NCI-H1694 (cell line): ENCODE data around the gene CP.
"Not testable (repeated sequence)": the region's sequence is repeated elsewhere in the genome, so short reads cannot be mapped to it uniquely, and the experiment has no call there.

ENCODE experiments used
- DNase-seq: peaks from one replicate; lab custom pipeline; 2025; lab: John Stamatoyannopoulos, UW

The CP gene

DNA sequence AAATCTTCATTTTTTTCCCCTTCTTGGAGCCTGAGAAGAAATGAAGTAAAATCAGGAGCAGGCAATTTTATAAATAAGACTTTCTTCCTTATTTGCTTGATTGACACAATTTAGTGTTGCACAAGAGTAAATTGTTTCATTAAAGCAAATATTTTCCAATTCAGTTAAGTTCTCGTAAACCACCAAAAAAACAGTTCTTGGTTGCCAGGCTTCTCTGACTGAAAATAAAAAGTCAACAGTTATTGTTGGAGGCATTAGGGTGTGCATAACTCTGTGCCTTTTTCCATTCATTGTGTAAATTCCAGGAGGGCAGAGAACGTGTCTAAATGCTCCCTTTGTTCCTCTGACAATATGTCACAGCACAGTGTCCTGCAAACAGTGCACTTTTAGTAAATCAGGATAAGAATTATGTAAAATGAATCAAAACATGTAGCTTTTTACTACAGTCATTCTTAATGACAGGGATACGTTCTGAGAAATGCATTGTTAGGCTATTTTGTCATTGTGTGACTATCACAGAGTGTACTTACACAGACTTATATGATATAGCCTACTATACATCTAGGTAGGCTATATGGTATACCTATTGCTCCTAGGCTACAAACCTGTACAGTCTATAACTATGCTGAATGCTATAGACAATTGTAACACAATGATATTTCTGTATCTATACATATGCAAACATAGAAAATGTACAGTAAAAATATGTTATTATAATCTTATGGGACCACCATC is at the start of gene CP:
TSS of gene CP (minus strand) at position 47 of the 735 bp plus-strand sequence. CDS start at position 10, 37 bp downstream.
- no peak for DNase-seq

DNA sequence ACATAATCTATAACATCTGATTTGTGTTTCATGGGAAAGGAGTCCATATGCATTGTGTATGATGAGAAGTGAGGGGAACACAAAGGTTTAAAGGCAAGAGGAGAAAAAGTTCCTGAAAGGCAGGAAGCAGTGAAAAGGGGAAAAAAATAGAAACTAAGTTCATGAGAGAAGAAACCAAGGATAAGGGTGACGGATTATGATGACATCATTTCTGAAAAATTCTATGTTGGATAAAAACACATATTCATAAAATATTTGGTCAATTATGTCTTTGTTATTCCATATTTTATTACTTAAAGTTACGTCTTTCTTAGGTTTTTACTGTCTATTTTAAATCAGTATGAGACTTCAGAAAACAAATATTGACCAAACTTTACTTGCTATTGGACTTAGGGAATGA is 48.6 kb upstream of the CP start:
- no peak for DNase-seq

GRCh38 chr3:149269687-149270086 is 48.1 kb upstream of the CP start:
- DNase-seq, result no peak

- DNase-seq, result no peak
Measured at GRCh38 chr3:149267565-149267964, 45.9 kb upstream of the CP start.

GRCh38 chr3:149266736-149267135 is 45.1 kb upstream of the CP start:
- DNase-seq, result no peak

DNA sequence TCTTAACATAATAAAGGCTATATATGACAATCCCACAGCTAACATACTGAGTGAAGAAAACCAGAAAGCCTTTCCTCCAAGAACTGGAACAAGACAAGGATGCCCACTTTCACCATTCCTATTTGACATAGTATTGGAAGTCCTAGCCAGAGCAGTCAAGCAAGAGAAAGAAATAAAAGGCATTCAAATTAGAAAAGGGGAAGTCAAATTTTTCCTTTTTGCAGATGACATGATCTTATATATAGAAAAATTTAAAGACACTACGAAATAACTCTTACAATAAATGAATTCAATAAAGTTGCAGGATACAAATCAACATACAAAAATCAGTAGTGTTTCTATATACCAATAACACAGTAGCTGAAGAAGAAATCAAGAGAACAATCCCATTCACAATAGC is 42.2 kb upstream of the CP start:
- no peak for DNase-seq

GRCh38 chr3:149258714-149259113 is 37.1 kb upstream of the CP start:
- DNase-seq, result no peak

DNA sequence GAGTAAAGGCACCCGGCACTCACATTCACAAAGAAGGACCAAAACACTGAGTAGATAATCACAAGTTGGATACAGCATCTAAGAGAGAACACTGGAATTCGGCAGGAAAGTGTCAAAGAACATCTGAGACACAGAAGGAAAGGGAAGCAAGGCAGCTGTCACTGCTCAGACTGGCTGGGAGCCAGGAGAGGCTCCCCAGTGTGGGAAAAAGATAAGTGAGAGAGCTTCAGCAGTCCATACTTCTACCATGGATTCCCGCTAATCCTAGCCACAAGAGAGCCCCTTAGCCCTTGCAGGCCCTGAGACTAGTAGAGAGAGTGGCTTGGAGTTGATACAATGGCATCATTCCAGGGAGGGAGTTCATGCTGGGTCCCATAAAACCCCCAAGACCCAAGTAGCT is 36.7 kb upstream of the CP start:
- no peak for DNase-seq

- no peak for DNase-seq
Measured at GRCh38 chr3:149252272-149252671, 30.6 kb upstream of the CP start.

DNA sequence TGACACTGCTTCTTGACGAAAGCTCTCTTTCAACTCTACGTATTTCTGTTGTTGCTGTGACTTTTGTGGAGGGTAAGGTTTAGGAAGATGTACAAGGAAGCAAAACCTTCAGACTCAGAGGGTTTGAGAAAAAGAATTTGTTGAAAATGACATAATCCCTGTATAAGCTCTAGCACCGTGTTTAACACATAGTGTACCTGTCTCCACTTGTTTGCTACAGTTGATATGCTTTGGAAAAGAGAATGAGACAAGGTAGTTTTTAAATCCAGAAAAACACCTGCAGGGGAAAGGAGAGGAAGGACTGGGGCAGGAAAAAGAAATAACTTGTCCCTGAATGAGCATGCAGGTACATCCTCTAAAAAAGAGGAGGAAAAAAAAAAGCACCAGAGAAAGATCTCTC is 29.6 kb upstream of the CP start:
- no peak for DNase-seq

DNA sequence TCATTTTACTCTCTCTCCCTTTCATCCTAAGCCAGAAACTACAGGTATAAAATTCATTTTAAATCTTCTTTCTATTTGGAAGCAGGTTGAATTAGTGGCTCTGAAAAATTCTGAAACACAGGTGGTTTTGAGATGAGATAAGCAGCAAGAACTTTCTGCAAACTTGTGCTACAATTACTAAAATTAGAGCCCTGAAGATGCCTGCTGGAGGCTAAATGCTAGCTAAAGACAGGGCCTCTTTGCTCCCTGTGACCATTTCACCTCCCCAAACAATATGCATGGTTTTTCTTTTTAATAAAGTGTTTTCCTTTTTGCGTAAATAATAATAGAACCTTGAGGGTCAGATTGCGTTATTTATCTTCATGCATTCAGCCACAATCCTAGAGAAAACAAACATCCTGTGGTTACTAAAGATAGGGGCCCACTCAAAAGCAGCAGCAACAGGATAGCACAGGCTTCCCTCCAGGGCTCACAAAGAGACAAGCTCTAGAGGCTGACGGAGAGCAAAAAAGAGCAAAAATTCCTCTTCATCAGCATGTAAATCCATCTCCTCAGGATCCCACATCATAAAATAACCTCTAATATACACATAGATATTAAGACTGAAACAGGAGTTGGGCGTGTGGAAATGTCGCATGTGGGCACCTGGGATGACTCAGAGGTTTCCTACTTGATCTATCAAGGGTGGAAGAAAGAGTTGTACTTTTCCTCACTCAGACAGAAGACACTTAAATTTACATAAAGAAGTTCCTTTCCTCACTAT is 26.5 kb upstream of the CP start:
- DNase-seq, result no peak

DNA sequence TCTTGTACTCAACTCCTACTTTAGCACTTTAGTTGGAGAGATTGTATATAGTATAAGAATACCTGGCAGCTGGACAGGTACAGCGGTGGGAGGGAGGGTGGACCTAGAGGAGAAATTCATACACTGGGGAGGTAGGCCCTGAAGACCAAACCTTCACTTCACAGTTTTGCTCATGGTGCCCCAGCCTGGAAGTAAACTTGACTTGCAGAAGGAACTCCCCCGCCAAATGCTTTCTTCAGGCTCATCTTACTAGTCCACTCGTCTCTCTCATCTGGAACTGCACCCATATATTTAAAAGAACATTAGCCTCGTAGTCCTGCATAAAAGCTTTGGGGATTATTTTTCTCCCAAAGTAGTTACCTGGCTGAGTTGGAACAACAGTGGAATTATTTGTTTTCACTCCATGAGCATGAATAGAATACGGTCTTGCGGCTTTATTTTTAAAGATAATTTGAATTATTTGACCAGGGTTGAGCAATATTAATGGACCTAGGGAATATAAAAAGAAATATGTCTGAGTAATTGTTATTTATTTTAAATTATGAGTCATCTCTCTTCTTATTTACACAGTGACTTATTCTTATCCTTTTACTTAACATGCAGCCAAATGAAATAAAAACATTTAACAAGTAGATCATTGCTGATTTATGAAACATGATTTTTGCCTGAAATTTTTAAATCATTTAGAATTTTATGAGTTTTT is 25.5 kb upstream of the CP start:
- DNase-seq, result no peak

DNA sequence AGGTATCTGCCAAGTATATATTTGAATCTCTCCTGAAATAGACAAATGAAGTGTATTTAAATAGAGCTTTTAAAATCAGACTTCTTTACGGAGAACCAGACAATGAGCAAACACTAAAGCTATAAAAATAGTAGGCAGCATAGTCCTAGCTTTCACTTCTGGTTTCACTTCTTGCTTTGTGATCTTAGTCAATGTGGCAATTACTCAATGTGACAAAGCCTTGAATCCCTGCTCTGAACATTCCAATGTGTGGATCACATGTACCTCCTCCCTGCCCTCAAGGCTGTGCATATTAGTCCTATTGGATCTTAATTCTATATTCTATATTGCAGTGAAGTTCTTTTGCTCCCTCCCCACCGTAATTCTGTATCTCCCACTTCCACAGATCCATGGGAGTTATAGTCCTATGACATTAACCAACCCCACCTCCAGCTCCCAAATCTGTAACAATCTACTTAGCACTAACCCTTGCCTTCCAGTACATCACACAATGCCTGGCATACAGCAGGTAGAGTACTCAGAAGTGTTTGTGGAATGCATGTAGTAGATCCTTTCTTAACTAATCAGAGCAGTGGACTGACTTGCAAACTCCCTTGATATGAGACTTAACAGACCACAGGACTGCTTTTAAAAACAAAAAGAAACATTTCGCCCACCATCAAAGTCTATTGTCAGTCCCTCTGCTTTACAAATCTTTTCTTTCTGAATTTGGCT is 24.3 kb upstream of the CP start:
- no peak for DNase-seq

DNA sequence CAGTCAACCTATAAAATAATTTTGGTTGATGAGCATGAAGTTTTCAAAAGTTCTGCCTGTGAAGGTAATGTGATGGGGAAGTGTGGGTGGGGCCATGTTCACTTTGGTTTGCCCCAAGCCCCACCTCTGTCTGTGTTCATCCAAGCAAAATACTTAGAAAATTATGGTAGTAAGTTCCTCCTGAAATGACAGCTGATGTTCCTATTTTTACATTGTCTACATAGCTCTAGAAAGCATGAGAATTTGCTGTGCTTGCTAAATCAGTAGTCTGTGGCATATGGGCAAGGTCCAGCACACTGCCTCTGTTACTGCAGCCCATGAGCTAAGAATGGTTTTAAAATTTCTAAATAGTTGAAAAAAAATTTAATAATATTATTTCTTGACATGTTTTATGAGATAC is 21.9 kb upstream of the CP start:
- DNase-seq, result no peak

DNA sequence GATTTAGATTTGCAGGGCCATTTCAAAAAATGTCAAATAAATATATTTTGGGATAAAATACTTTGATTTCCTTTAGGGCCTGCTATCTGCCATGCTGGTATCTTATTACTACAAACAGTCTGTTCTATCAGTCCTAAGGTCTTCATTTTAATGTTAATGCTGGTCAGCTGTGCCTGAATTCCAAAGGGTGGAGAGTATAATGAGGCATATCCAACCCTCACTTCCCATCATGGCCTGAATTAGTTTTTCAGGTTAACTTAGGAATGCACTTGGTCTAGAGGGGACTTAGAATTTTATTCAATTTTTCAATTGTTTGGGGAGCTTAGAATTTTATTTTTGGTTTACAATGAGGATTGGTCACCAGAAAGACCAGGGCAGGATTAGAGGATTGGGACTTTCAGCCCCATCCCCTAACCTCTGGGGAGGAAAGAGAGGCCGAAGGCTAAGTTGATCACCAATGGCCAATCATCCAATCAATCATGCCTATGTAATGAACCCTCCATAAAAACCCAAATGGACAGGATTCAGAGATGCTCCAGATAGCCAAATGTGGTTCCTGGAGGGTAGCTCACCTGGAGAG is 17.8 kb upstream of the CP start:
- DNase-seq, result no peak

GRCh38 chr3:149238268-149238667 is 16.6 kb upstream of the CP start:
- not testable (repeated sequence) for DNase-seq

- no peak for DNase-seq
Measured at GRCh38 chr3:149235599-149236424, 14.2 kb upstream of the CP start.

DNA sequence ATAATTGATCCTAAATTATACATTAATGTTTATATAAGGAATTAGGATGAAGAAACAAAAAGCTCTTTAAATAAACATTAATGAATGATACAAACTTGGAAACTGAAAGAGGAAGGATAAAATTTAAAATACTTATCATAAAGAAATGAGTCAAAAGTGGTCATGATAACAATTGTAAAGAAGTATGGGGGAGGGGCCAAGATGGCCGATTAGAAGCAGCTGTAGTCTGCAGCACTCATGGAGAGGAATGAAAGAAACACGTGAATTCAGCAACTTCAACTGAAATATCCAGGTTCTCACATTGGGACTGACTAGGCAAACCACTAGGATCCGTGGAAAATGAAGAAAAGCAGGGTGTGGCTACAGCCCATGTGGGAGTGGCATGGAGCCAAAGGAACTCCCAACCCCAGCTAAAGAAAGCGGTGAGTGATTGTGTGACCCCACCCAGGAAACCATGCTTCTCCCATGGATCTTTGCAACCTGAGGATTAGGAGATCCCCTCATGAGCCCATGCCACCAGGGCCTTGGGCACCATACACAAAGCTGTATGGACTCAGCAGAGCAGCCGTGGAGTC is 13.1 kb upstream of the CP start:
- no peak for DNase-seq

DNA sequence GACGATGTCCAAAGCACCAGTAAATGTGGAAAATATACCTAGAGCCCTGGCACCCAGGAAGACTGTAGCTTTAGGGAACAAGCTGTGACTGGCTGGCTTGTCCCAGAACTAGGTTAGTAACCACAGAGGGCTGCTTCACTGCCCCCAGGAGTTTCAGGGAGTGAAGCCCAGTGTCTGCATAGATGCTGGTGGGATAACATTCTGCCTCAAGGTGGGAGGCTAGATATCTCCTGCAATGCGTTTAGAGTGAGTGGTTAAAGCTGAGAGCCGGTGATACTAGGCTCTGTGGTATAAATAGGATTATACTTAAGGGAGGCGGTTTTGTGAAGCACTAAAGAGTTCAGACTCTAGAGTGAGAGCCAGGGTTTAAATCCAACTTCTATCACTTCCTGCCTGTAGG is 11.7 kb upstream of the CP start:
- DNase-seq, result no peak

DNA sequence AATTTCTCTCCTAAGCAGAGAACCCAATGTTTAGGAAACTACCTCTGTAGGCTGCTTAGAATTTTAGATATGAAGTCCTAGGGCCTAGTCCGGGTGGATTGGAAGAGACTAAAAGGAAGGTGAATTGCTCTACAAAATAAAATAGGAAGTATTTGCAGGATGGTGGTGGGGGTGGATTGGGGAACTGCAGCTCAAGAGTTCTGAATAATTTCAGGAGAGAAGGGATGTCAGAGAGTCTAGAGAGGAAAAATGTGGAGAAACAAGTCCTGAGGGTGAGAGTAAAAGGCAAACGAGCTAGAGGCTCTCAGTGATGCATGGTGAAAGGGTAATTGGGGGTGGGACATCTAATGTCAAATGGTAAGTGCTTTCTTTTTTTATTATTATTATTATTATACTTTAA is 10.2 kb upstream of the CP start:
- no peak for DNase-seq
